HG03108 (cell line): Measurements from ENCODE around the gene TEDDM1.
"Not testable (repeated sequence)": the region's sequence is repeated elsewhere in the genome, so short reads cannot be mapped to it uniquely, and the experiment has no call there.

ENCODE experiments used
- ATAC-seq: cut with Tn5 transposase; IDR thresholded peaks from one replicate; pipeline ENCODE4 v1.9.1; 2021; ENCODE audit warnings: moderate library complexity; ENCODE audit not compliant: unreplicated experiment

TEDDM1 gene

GRCh38 chr1:182381962-182382819 lies 18.3 kb downstream of the TEDDM1 start:
- no peak for ATAC-seq

DNA sequence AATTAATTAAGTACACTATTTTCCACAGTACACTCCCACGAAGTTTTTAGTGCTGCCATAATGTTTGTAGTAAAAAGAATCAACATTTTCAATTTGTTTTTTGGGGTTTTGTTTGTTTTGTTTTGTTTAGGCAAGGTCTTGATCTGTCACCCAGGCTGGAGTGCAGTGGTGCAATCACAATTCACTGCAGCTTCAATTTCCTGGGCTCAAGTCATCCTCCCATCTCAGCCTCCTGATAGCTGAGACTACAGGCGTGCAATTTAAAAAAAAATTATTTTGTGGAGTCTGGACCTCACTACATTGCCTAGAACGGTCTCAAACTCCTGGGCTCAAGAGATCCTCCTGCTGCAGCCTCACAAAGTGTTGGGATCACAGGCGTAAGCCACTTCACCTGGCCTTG lies 20.3 kb downstream of the TEDDM1 start:
- no peak for ATAC-seq

DNA sequence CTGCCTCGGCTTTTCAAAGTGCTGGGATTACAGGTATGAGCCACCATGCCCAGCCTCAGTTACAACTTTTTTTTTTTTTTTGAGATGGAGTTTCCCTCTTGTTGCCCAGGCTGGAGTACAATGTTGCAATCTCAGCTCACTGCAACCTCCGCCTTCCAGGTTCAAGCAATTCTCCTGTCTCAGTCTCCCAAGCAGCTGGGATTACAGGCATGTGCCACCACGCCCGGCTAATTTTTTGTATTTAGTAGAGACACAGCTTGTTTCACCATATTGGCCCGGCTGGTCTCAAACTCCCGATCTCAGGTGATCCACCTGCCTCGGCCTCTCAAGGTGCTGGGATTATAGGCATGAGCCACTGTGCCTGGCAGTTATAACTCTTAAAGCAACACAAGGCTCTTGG lies 20.7 kb downstream of the TEDDM1 start:
- ATAC-seq, result not testable (repeated sequence)

DNA sequence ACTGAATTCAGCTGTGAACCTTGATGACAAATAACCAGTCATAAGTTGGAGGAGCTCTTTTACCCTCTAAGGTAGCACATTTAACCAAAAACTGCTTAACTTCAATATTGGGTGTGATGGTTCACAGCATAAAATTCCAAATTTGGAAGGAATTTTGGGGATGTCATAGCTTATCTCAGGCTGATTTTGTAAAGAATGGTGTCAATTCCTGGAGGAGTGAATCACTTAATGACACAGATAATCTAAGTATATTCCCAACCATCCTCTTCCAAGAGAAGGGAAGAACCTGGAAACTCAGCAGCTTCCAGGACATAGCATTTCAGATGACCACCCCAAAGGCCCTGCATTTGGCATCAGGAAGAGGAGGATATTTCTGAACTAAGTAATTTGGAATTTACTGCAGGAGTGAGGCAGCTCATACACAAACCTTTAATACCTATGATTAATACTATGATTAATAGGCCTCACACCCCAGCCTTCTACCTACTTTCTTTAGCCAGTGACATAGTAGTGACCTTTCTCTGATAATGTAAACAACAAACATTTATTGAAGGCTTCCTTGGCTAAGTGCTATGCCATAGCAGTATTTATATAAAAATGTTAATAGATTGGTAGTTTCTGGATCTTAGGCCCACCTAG lies 23.4 kb downstream of the TEDDM1 start:
- no peak for ATAC-seq

GRCh38 chr1:182374101-182374834 lies 26.2 kb downstream of the TEDDM1 start:
- ATAC-seq, result no peak

DNA sequence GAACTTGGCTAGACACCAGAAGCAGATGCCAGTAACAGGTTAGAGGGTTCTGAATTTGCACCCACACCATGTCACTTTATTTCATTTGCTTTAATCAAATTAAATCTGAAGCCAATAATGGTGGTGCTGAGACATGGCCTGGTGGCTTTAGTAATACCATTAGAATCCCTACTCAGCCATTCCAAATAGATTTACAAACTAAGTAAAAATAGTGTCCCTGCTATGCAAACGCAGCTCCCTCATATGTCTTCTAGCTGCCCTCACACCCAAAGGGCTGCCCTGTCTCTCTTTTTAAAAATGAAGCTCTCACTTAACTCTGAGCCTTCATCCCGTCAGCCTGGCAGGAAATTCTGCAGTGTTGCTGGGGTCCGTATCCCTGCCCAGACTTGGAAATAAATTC lies 29.9 kb downstream of the TEDDM1 start:
- ATAC-seq, result no peak

- no peak for ATAC-seq
Measured at GRCh38 chr1:182368903-182369302, 31.6 kb downstream of the TEDDM1 start.

GRCh38 chr1:182368358-182368757 lies 32.1 kb downstream of the TEDDM1 start:
- ATAC-seq, result no peak

GRCh38 chr1:182367926-182368325 lies 32.5 kb downstream of the TEDDM1 start:
- no peak for ATAC-seq

DNA sequence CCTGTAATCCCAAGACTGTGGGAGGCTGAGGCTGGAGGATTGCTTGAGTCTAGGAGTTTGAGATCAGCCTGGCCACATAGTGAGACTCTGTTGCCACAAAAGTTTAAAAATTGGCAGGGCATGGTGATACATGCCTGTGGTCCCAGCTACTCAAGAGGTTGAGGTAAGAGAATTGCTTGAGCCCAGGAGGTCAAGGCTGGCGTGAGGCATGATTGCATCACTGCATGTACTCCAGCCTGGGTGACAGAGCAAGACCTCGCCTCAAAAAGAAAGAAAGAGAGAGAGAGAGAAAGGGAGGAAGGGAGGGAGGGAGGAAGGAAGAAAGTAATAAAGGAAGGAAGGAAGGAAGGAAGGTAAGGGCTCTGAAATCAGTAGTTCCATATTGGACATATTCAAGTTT lies 33.9 kb downstream of the TEDDM1 start:
- no peak for ATAC-seq

DNA sequence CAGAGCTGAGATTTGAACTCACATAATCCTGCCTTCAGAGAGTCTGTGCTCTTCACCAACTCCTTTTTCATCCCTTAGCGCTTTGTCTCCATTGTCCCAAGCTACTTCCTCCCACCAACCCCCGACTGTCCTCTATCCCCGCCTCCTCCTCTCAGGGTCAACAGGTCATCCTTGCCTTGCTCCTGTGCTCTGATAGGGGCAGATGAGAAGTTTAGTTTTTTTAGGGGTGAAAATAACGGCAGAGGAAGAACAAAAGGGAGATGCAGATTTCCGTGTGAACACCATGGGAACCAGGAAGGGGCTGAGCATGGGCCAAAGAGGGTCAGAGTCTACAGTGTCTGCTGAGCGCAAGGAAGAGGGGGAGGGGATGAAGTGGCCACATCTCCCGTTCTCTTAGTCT lies 40.8 kb downstream of the TEDDM1 start:
- ATAC-seq, result no peak

GRCh38 chr1:182357913-182358312 lies 42.6 kb downstream of the TEDDM1 start:
- no peak for ATAC-seq

DNA sequence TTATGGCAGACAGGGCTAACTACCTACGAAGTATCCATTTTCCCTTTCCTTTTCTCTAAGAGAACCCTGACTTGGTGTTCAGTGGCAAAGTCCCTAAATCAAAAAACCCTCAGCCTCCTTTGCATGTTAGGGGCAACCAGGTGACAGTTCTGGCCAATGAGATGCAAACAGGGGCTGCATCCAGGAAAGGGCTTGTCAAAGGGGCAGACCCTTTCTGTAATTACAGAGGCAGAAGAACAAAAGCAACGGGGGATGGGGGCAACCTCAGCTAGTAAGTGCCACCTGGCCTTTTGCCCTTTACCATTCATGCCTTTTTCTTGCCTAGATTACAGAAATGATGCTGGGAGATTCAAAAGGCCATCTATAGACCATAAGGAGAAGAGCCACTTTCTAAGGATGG lies 43.3 kb downstream of the TEDDM1 start:
- no peak for ATAC-seq

- no peak for ATAC-seq
Measured at GRCh38 chr1:182355723-182356098, 44.8 kb downstream of the TEDDM1 start.

GRCh38 chr1:182351790-182352364 lies 48.6 kb downstream of the TEDDM1 start:
- no peak for ATAC-seq

GRCh38 chr1:182350839-182351238 lies 49.6 kb downstream of the TEDDM1 start:
- ATAC-seq, result no peak

DNA sequence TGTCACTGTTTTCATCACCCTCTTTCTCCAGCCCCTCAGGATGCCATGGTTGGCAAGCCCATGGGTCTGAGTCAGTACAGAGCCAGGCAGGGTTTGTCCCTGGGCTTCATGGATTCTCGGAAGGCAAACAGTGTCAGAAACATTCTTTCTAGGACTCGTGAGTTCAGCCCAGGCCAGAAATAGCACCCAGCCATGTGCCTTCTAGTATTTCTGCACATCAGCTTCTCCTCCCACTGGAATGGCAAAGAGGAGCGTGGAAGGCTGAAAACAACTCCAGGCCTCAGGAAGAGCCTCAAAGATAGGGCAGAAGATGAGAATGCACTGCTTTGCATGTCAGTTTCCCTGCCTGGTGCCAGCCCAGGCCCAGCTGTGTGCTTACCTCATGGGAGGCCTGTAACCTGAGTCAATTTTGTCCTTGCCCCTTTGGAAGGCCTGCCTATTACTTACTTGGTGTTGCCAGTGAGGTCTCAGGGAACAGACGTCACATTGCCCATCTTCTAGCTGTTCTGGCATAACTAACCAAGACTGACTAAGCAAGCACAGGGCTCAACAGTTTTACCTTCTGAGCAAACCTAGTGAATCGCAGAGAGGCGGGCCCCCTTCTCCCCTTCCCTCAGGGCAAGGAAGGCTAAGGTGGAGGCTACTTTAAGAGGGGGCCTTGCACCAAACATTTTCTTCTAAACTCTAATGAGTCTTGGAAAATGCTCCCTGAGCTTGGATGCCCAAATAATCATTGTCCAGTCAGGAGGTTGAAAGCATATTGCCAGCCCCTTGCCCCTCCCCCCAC lies 51.3 kb downstream of the TEDDM1 start:
- no peak for ATAC-seq
